Parathyroid adenoma (tissue), 2 donors: ENCODE data around the gene TMEM140.

ENCODE experiments used
- H2AFZ ChIP-seq: fragments of 300-600 bp; sonication (generic); one replicate; pipeline ENCODE4 v1.7.0; 2017; ENCODE audit warnings: antibody characterized with exemption, mild to moderate bottlenecking
- H3K27ac ChIP-seq: fragments of 300-600 bp; sonication (generic); one replicate; pipeline ENCODE4 v1.7.0; 2017
- H3K27me3 ChIP-seq: fragments of 300-600 bp; sonication (generic); one replicate; pipeline ENCODE4 v1.7.0; 2017; ENCODE audit warnings: low read length; ENCODE audit not compliant: control insufficient read depth, insufficient read depth
- H3K36me3 ChIP-seq: fragments of 300-600 bp; sonication (generic); one replicate; pipeline ENCODE4 v1.7.0; 2017; ENCODE audit warnings: low read length; ENCODE audit not compliant: control insufficient read depth, insufficient read depth
- H3K4me1 ChIP-seq: fragments of 300-600 bp; sonication (generic); one replicate; pipeline ENCODE4 v1.7.0; 2017; ENCODE audit warnings: control low read depth
- H3K4me2 ChIP-seq: fragments of 300-600 bp; sonication (generic); one replicate; pipeline ENCODE4 v1.7.0; 2017; ENCODE audit warnings: low read length
- H3K4me3 ChIP-seq: fragments of 300-600 bp; sonication (generic); one replicate; pipeline ENCODE4 v1.7.0; 2017; ENCODE audit warnings: low read depth, low read length
- H3K79me2 ChIP-seq: fragments of 300-600 bp; sonication (generic); one replicate; pipeline ENCODE4 v1.7.0; 2017; ENCODE audit warnings: control low read depth
- H3K9ac ChIP-seq: fragments of 300-600 bp; sonication (generic); one replicate; pipeline ENCODE4 v1.7.0; 2017; ENCODE audit warnings: mild to moderate bottlenecking
- H3K9me3 ChIP-seq: fragments of 300-600 bp; sonication (generic); one replicate; pipeline ENCODE4 v1.7.0; 2017; ENCODE audit warnings: low read length; ENCODE audit not compliant: control insufficient read depth
- CTCF ChIP-seq: fragments of 300-600 bp; sonication (generic); IDR thresholded peaks from one replicate; pipeline ENCODE4 v1.7.0; 2017; ENCODE audit warnings: antibody characterized with exemption, mild to moderate bottlenecking
- donor health status: primary hyperparathyroidism.

TMEM140 gene

GRCh38 chr7:135213831-135214230 lies 66.0 kb downstream of the TMEM140 start:
- H3K9ac ChIP-seq: no peak overlapping the region
- H3K9me3 ChIP-seq: no peaks in the 10 kb centered on the region
- no peak for TF ChIP-seq CTCF
- no peaks in the 10 kb centered on the region for H3K36me3 ChIP-seq
- H2AFZ ChIP-seq: peak overlapping the region; percentile 7
- no peaks in the 10 kb centered on the region for H3K79me2 ChIP-seq
- H3K27ac ChIP-seq: no peak overlapping the region
- H3K4me1 ChIP-seq: peaks cover 4% of the 10 kb centered on the region
- H3K27me3 ChIP-seq: no peaks in the 10 kb centered on the region
- no peak overlapping the region for H3K4me3 ChIP-seq
- H3K4me2 ChIP-seq: no peak overlapping the region

- Histone ChIP-seq H3K36me3 (no peaks in the 10 kb centered on the region), H3K4me3 (no peak overlapping the region), H3K27me3 (no peaks in the 10 kb centered on the region), H3K4me2 (no peak overlapping the region), H2AFZ (no peak overlapping the region), H3K79me2 (no peaks in the 10 kb centered on the region), H3K27ac (no peak overlapping the region), H3K4me1 (peaks cover 4% of the 10 kb centered on the region), H3K9me3 (no peaks in the 10 kb centered on the region), H3K9ac (no peak overlapping the region)
- no peak for TF ChIP-seq CTCF
Observed at GRCh38 chr7:135215180-135215579, 67.3 kb downstream of the TMEM140 start.

GRCh38 chr7:135215698-135216097 lies 67.8 kb downstream of the TMEM140 start:
- no peak overlapping the region for H3K27ac ChIP-seq

More at GRCh38 chr7:135215698-135216097, 67.8 kb downstream of the TMEM140 start:
- Histone ChIP-seq H3K4me1 (no peaks in the 10 kb centered on the region), H3K9ac (no peak overlapping the region), H3K4me3 (no peak overlapping the region), H3K4me2 (no peak overlapping the region), H3K27me3 (no peaks in the 10 kb centered on the region), H3K79me2 (no peaks in the 10 kb centered on the region), H3K36me3 (no peaks in the 10 kb centered on the region), H3K9me3 (no peaks in the 10 kb centered on the region), H2AFZ (no peak overlapping the region)
- no peak for TF ChIP-seq CTCF
